ENCODE results near the gene STEAP1B.
"Not testable (repeated sequence)": the region's sequence is repeated elsewhere in the genome, so short reads cannot be mapped to it uniquely, and the experiment has no call there.

Gene STEAP1B

DNA sequence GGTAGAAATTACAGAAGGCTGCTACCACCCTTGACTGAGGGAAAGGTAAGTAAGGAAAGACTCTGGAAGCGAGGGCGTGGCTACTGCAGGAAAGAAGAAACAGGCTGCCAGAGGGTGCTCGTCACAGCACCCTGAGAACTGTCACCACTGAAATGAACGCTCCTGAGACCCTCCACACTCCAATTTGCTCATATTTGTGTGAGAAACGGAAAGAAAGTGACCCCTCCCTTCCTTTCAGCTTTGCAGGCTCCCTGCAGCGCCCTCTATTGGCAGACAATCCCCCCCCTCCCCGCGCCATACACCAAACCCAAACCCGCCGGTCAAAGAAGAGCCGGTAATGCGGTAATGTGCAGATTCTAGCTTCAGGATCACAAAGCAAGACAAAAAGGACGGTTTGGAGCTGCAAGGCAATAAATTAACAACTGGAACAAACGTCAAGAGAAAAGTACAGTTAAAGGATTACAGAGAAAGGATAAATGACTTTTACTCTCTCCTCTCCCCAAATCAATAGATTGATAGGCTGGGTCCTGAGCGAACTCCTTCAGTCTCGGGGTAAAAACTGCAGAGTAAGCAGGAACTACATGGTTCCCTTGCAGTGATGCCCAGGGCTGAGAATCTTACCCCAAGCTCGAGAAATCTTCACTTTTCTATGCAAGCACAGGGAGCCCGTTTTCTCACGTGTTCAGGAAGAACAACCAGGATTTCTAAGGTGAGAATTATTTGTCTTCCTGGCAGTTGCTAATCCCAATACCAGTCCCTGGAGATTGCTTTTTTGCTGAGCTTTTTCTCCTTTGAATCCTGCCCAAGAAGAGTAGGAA, 47.6 kb downstream of the STEAP1B start:
- peak; percentile 73 for DNase-seq

DNA sequence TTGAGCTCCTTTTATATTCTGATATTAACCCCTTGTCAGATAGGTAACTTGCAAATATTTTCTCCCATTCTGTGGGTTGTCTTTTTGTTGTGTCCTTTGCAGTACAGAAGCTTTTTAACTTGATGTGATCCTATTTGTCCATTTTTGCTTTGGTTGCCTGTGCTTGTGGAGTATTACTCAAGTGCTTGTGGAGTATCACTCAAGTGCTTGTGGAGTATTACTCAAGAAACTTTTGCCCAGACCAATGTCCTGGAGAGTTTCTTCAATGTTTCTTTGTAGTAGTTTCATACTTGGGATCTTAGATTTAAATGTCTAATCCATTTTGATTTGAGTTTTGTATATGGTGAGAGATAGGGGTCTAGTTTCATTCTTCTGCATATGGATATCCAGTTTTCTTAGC, 50.0 kb downstream of the STEAP1B start:
- not testable (repeated sequence) for DNase-seq

DNA sequence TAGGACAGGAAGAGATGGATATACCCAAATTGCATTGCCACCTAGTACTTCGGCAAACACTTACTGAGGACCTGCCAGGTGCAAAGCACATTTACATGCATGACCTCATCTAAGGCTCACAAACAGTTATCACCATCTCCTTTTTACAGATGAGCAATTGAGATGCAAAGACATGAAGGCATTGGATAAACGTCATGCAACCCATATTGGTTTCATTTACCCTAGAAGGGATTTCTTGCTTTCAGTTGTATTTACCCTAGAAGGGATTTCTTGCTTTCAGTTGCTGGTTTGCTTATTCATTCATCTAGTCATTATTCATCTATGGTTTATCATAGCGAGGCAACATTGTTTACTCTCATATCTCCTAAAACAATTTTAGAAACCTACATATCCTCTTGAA, 52.2 kb downstream of the STEAP1B start:
- DNase-seq: no peak

DNA sequence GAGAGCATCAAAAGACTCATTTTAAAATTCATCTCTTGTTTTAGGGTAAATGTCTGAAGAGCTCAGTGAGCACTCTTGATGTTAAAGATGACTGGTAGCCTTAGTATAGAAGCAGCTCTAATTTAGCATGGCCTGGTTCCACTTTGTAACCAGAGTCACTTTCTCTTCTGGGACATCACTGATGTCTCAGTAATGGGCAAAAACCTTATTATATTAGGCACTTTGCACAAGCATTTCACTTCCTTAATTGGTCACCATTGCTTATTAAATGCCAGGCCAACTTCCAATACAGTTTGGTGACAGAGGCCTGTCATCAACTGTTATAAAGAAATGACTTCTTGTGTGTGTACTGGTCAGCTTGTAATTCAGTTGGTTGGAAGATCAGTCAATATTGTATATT, 53.0 kb downstream of the STEAP1B start:
- no peak for DNase-seq

DNA sequence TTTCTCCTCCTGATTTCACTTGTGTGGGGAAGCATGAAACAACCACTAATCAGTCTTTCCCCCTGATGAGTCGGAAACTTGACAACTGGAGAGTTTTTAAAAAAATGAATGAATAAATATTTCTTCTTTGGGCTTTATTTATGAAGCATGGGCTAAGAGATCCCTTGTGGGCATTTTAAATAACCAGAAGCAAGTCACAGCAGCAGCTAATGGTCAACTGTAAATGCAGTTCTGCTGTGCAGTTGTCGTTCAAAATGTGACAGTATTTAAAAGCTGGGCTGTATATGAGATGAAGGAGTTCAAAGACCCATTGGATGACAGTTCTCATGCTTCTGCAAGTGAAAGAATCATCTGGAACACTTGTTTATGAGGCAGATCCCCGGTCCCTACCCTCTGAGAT, 54.1 kb downstream of the STEAP1B start:
- DNase-seq: no peak

- peak; percentile 76 for DNase-seq
These were observed 54.7 kb downstream of the STEAP1B start for GRCh38 chr7:22445140-22445743.

DNA sequence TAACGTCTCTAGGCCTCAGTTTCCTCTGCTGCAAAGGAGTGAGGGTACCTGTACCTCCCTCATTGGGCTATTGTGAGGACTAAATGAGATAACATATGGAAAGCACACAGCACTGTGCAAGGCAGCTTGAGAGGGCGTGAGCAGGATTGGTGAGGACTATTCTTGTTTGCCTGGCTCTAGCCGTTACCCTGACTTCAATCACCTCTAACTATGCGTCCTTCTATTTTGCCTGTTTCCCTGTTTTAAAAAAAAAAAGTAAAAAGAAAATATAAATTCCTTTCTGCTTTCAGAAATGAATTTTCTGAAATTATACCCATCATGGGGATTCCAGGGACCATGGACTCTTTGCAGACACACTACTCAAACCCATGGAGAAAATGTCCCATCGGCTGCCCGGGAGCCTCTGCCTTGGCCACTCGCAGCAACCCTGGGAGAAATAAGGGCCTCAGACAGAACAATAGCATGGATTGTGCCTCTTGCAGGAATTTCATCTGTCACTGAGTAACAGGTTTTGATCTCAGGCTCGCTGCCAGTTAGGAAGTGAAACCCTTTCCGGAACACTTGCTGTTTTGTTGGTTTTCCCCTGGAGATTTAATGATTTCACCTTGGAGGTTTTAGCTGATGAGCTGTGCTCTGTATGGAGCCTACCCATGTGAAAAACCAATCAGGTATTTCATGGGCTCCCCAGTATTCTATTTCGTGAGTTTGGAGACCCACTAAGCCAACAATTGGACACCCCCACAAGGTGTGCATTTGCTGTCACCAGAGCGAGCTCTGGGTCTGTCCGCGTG, 55.6 kb downstream of the STEAP1B start:
- peak; percentile 50 for DNase-seq

- DNase-seq: no peak
These were observed 56.4 kb downstream of the STEAP1B start for GRCh38 chr7:22443370-22444180.

GRCh38 chr7:22442882-22443369, 57.1 kb downstream of the STEAP1B start:
- no peak for DNase-seq

- DNase-seq: no peak
These were observed 57.7 kb downstream of the STEAP1B start for GRCh38 chr7:22442187-22442881.

DNA sequence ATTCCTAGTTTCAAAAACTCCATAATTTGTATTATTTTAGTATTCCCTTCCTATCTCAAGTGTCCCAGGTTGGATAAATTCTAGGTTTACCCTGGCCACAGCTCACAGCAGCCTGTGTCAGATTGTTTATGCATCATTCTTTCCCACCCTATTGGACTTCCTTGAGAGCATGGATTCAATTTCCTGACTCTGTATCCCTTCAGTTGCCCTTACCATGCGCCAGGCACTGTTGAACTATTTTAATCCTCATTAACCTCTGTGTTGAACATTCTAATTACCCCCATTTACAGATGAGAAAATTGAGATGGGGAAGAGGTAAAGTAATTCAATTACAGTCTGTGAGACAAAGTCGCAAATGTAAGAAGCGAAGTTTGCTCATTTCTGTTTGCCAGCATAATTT, 58.8 kb downstream of the STEAP1B start:
- DNase-seq: no peak

DNA sequence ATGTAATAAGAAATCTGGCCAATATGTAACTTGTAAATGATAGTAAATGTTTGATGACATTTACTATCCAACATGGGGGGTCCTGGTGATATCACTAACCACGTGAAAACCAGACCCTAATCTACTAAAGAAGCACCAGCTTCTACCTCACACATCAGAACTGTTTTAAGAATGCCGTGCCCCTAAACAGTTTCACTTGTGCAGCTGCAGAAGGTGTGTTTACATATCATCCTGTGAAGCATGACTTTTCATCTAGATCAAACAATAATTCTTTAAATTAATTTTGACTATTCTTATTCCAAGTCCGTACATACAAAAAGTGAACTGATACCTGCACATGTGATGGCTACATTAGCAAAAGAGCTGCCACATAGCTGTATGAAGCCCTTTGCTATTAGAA, 61.0 kb downstream of the STEAP1B start:
- no peak for DNase-seq

- DNase-seq: not testable (repeated sequence)
These were observed 63.4 kb downstream of the STEAP1B start for GRCh38 chr7:22436552-22436951.

- DNase-seq: no peak
These were observed 64.3 kb downstream of the STEAP1B start for GRCh38 chr7:22435720-22436119.

DNA sequence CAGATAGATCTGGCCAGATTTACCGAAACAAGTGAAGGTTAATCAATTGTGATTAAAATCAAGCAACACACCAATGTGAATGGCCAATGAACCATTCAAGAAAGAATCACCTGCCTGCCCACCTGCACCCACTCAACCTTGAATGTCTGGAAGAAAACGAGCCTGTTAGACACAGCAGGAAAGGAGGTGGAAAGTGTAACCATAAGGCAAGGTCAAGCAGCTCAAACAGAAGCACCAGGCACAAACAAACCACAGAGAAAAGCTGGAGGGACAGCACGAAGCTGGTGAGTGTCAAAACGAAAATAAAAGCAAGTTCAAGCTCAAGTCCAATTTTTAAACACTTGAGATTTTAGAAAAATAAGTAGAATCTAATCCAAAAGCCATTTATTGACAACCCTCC, 64.9 kb downstream of the STEAP1B start:
- no peak for DNase-seq

- DNase-seq: no peak
These were observed 66.1 kb downstream of the STEAP1B start for GRCh38 chr7:22433710-22434460.

- DNase-seq: not testable (repeated sequence)
These were observed 66.8 kb downstream of the STEAP1B start for GRCh38 chr7:22433165-22433700.

GRCh38 chr7:22432203-22432718, 67.7 kb downstream of the STEAP1B start:
- DNase-seq: no peak

- no peak for DNase-seq
These were observed 69.5 kb downstream of the STEAP1B start for GRCh38 chr7:22430457-22430856.

- DNase-seq: no peak
These were observed 70.6 kb downstream of the STEAP1B start for GRCh38 chr7:22429386-22429785.

DNA sequence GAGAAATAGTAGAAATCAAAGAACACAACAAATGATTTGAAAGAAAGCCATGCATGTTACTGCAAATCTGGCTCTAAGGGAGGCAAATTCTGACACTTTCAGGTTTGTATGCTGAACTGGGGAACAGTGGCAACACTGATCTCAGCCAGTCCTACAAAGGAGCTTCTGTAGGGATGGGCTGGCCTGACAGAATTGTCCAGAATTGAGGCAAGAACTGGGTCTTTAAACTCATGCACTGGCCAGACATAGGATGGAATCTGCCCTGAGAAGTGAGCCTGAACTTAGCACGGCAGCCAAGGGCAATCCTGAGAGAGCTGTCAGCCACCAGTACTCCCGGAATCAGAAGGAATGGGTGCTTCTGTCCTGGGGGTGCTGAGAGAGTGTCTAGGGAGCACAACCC, 72.1 kb downstream of the STEAP1B start:
- no peak for DNase-seq
